ENCODE measurements around the gene DSC1. TPM values are rescaled to one million over a fixed set of nuclear protein-coding genes. Genes with fewer than 3 reads are reported as not detected.

The DSC1 gene
- total and polyA plus RNA-seq, 2 of the 13 experiments (the other 11 are each of a cell fraction or from before 2014, with no cell fraction given): not detected

GRCh38 chr18:31098878-31099277 lies 63.8 kb downstream of the DSC1 start:
- no peak overlapping the region for H2AFZ ChIP-seq (ENCODE audit: low read length)
- no peaks in the 10 kb centered on the region for H3K36me3 ChIP-seq (replicated peaks in 1 of 2; ENCODE audit: control insufficient read depth in 1 of 2, insufficient read depth in 2 of 2, low read length in 2 of 2)
- H3K27ac ChIP-seq (ENCODE audit: extremely low read length, insufficient read depth, low read length): peak overlapping the region; percentile 97
- intact Hi-C loops (cut with micrococcal nuclease; ENCODE audit: unreplicated experiment) (no loop called here), in situ Hi-C loops (cut with HindIII; ENCODE audit: extremely low pct_ligation_motif_present, low pct_unique_long_range_greater_than_20kb) (loop anchor here (10.0 kb wide), 1 partner anchor 416 kb away; no protein-coding TSS in a partner anchor)
- BruUV-seq (replicated peaks): no TSS peak
- H3K4me1 ChIP-seq (ENCODE audit: insufficient read depth, low read length): peaks cover 44% of the 10 kb centered on the region
- FAIRE-seq (no peak), ATAC-seq (no peak), DNase-seq (ENCODE audit: low spot score) (peak; percentile 28)
- peaks cover 67% of the 10 kb centered on the region for H3K79me2 ChIP-seq (ENCODE audit: insufficient read depth, low read length)
- no peak overlapping the region for H3K4me3 ChIP-seq (replicated peaks in 1 of 3; ENCODE audit: insufficient read depth in 1 of 3, low read depth in 2 of 3, low read length in 3 of 3)
- no peaks in the 10 kb centered on the region; a peak in 1 of 5 replicates for H3K27me3 ChIP-seq (ENCODE audit: control insufficient read depth in 1 of 2, insufficient read depth in 2 of 2, low read length in 2 of 2)
- ChIA-PET POLR2A (interaction anchor here (0.7 kb wide), 1 partner anchor 143 kb away, joined by 3 read pairs; no protein-coding TSS in a partner anchor), CTCF (ENCODE audit: low intra/inter-chr PET ratio, low total read pairs) (no interaction called here)
- no peaks in the 10 kb centered on the region for H3K9me3 ChIP-seq (ENCODE audit: low read length)
- no peak overlapping the region for H3K9ac ChIP-seq (ENCODE audit: insufficient read depth, low read depth, low read length)
- TF ChIP-seq GABPA (IDR thresholded peaks at IDR 0.05; ENCODE audit: low read depth, low read length) (no peak), GABPA (CRISPR knock-in tag; IDR thresholded peaks at IDR 0.05; ENCODE audit: low read depth) (no peak), STAT5B (CRISPR knock-in tag; IDR thresholded peaks at IDR 0.05) (no peak), ZSCAN30 (CRISPR knock-in tag; IDR thresholded peaks at IDR 0.05) (no peak), NFE2L2 (IDR thresholded peaks at IDR 0.05; ENCODE audit: low read length) (0 out of 2 replicates have a peak, but pooled peaks have one; percentile 51)
- H3K4me2 ChIP-seq (ENCODE audit: low read depth, low read length): peak overlapping the region; percentile 76; the same call in 1 of the 2 replicates
- H4K20me1 ChIP-seq (ENCODE audit: insufficient read depth, low read length): peaks cover 4% of the 10 kb centered on the region; the same call in 1 of the 2 replicates

GRCh38 chr18:31097666-31098065 lies 65.0 kb downstream of the DSC1 start:
- H4K20me1 ChIP-seq (ENCODE audit: insufficient read depth, low read length): peaks cover 4% of the 10 kb centered on the region; the same call in 1 of the 2 replicates
- FAIRE-seq (no peak), DNase-seq (ENCODE audit: low spot score) (no peak), ATAC-seq (no peak)
- 98% methylated on average over 3 of the region's 3 CpGs for WGBS (ENCODE audit: low lambda C conversion rate)
- H3K27ac ChIP-seq (ENCODE audit: extremely low read length, insufficient read depth, low read length): no peak overlapping the region
- no peak overlapping the region for H3K4me3 ChIP-seq (replicated peaks in 1 of 3; ENCODE audit: insufficient read depth in 1 of 3, low read depth in 2 of 3, low read length in 3 of 3)
- no peaks in the 10 kb centered on the region; a peak in 1 of 5 replicates for H3K27me3 ChIP-seq (ENCODE audit: control insufficient read depth in 1 of 2, insufficient read depth in 2 of 2, low read length in 2 of 2)
- no peaks in the 10 kb centered on the region for H3K9me3 ChIP-seq (ENCODE audit: low read length)
- in situ Hi-C loops (cut with HindIII; ENCODE audit: extremely low pct_ligation_motif_present, low pct_unique_long_range_greater_than_20kb) (loop anchor here (10.0 kb wide), 1 partner anchor 417 kb away; no protein-coding TSS in a partner anchor), intact Hi-C loops (cut with micrococcal nuclease; ENCODE audit: unreplicated experiment) (no loop called here)
- BruUV-seq (replicated peaks): no TSS peak
- peaks cover 3 to 7% of the 10 kb centered on the region in 2 experiments; a peak in 3 of 5 replicates for H3K36me3 ChIP-seq (replicated peaks in 1 of 2; ENCODE audit: control insufficient read depth in 1 of 2, insufficient read depth in 2 of 2, low read length in 2 of 2)
- H3K4me1 ChIP-seq (ENCODE audit: insufficient read depth, low read length): peaks cover 39% of the 10 kb centered on the region
- no peak overlapping the region for H3K4me2 ChIP-seq (ENCODE audit: low read depth, low read length)
- ChIA-PET POLR2A (no interaction called here), CTCF (ENCODE audit: low intra/inter-chr PET ratio, low total read pairs) (no interaction called here)
- H3K79me2 ChIP-seq (ENCODE audit: insufficient read depth, low read length): peaks cover 67% of the 10 kb centered on the region
- H2AFZ ChIP-seq (ENCODE audit: low read length): no peak overlapping the region
- no peak overlapping the region for H3K9ac ChIP-seq (ENCODE audit: insufficient read depth, low read depth, low read length)
- TF ChIP-seq ZNF282 (IDR thresholded peaks at IDR 0.05; ENCODE audit: partially characterized antibody) (no peak), MTA1 (CRISPR knock-in tag; IDR thresholded peaks at IDR 0.05; ENCODE audit: borderline replicate concordance) (no peak), ASH2L (IDR thresholded peaks at IDR 0.05; ENCODE audit: insufficient read length, low read depth, low read length) (no peak), CSRNP2 (CRISPR knock-in tag; conservative IDR thresholded peaks at IDR 0.05; ENCODE audit: low read depth) (no peak), HMG20A (CRISPR knock-in tag; IDR thresholded peaks at IDR 0.05; ENCODE audit: borderline replicate concordance) (no peak), ZNF83 (CRISPR knock-in tag; IDR thresholded peaks at IDR 0.05; ENCODE audit: borderline replicate concordance) (no peak)

All from HepG2 (cell line).